Measurements from ENCODE around the gene ANKH. TPM values are rescaled to one million over a fixed set of nuclear protein-coding genes. Genes with fewer than 3 reads are reported as not detected.
A peak's percentile ranks its signal among the peaks of the same experiment; 100 is the strongest.

Gene ANKH
- total RNA-seq, 2 donors from 2014 or later, result 177 to 205 TPM

GRCh38 chr5:14668181-14668591 is 203.4 kb downstream of the ANKH start:
- Histone ChIP-seq H3K4me3 (peak overlapping the region; percentile 9), H3K4me1 (ENCODE audit: control insufficient read depth in 1 of 2, low read depth in 2 of 2) (peaks cover 41 to 72% of the 10 kb centered on the region in 2 donors), H3K27me3 (replicated peaks; ENCODE audit: insufficient read depth) (no peaks in the 10 kb centered on the region), H3K9me3 (no peaks in the 10 kb centered on the region), H3K27ac (peak overlapping the region in 1 of 2 donors; percentile 5), H3K36me3 (no peaks in the 10 kb centered on the region)
- DNase-seq (ENCODE audit: low spot score), result no peak
- TF ChIP-seq CTCF (IDR thresholded peaks at IDR 0.05), result no peak
- ATAC-seq (ENCODE audit: insufficient number of reproducible peaks, low FRiP score, low read depth), result no peak

GRCh38 chr5:14667770-14668169 is 203.8 kb downstream of the ANKH start:
- Histone ChIP-seq H3K9me3 (no peaks in the 10 kb centered on the region), H3K27ac (peak overlapping the region in 1 of 2 donors; percentile 5), H3K36me3 (no peaks in the 10 kb centered on the region), H3K4me3 (peak overlapping the region; percentile 9), H3K27me3 (replicated peaks; ENCODE audit: insufficient read depth) (no peaks in the 10 kb centered on the region), H3K4me1 (ENCODE audit: control insufficient read depth in 1 of 2, low read depth in 2 of 2) (peaks cover 42 to 72% of the 10 kb centered on the region in 2 donors)
- ATAC-seq (ENCODE audit: insufficient number of reproducible peaks, low FRiP score, low read depth), result no peak
- TF ChIP-seq CTCF (IDR thresholded peaks at IDR 0.05), result no peak
- DNase-seq (ENCODE audit: low spot score), result no peak

GRCh38 chr5:14667290-14667689 is 204.3 kb downstream of the ANKH start:
- Histone ChIP-seq H3K27me3 (replicated peaks; ENCODE audit: insufficient read depth) (no peaks in the 10 kb centered on the region), H3K4me3 (peak overlapping the region; percentile 9), H3K9me3 (no peaks in the 10 kb centered on the region), H3K27ac (peak overlapping the region in 1 of 2 donors; percentile 5), H3K36me3 (no peaks in the 10 kb centered on the region), H3K4me1 (ENCODE audit: control insufficient read depth in 1 of 2, low read depth in 2 of 2) (peaks cover 42 to 69% of the 10 kb centered on the region in 2 donors)
- TF ChIP-seq CTCF (IDR thresholded peaks at IDR 0.05), result no peak
- ATAC-seq (ENCODE audit: insufficient number of reproducible peaks, low FRiP score, low read depth) (no peak), DNase-seq (ENCODE audit: low spot score) (no peak)

- peak overlapping the region; percentile 81 for H3K4me3 ChIP-seq
- DNase-seq (ENCODE audit: low spot score), result no peak
- no peaks in the 10 kb centered on the region for H3K36me3 ChIP-seq
- H3K27ac ChIP-seq, result peak overlapping the region in 1 of 2 donors; percentile 90
- H3K9me3 ChIP-seq, result no peaks in the 10 kb centered on the region
- ATAC-seq (ENCODE audit: insufficient number of reproducible peaks, low FRiP score, low read depth), result no peak
- H3K27me3 ChIP-seq (replicated peaks; ENCODE audit: insufficient read depth), result no peaks in the 10 kb centered on the region
- H3K4me1 ChIP-seq (ENCODE audit: control insufficient read depth in 1 of 2, low read depth in 2 of 2), result peaks cover 34 to 60% of the 10 kb centered on the region in 2 donors
- no peak for TF ChIP-seq CTCF (IDR thresholded peaks at IDR 0.05)
Observed at GRCh38 chr5:14666357-14666756, 205.2 kb downstream of the ANKH start.

GRCh38 chr5:14665949-14666348 is 205.6 kb downstream of the ANKH start:
- Histone ChIP-seq H3K27me3 (replicated peaks; ENCODE audit: insufficient read depth) (no peaks in the 10 kb centered on the region), H3K4me3 (peak overlapping the region; percentile 81), H3K4me1 (ENCODE audit: control insufficient read depth in 1 of 2, low read depth in 2 of 2) (peaks cover 30 to 56% of the 10 kb centered on the region in 2 donors), H3K9me3 (no peaks in the 10 kb centered on the region), H3K27ac (peak overlapping the region in 1 of 2 donors; percentile 90), H3K36me3 (no peaks in the 10 kb centered on the region)
- TF ChIP-seq CTCF (IDR thresholded peaks at IDR 0.05), result no peak
- ATAC-seq (ENCODE audit: insufficient number of reproducible peaks, low FRiP score, low read depth), result no peak
- DNase-seq (ENCODE audit: low spot score), result no peak
